IMR-90 (cell line): ENCODE measurements around the gene DMD.

Experiments
- BHLHE40 ChIP-seq: fragments of 150-350 bp; IDR thresholded peaks from 2 replicates; pipeline ENCODE4 v1.6.1; 2016; ENCODE audit warnings: mild to moderate bottlenecking, low read depth, low read length
- CEBPB ChIP-seq: IDR thresholded peaks from 2 replicates; pipeline ENCODE4 v1.6.1; 2012; ENCODE audit warnings: low read depth, low read length, improper control_type of control experiment
- CHD1 ChIP-seq: IDR thresholded peaks from 2 replicates; pipeline ENCODE4 v1.6.1; 2012; ENCODE audit warnings: low read depth, low read length, improper control_type of control experiment
- FOS ChIP-seq: fragments of 150-350 bp; IDR thresholded peaks from 2 replicates; pipeline ENCODE4 v1.6.1; 2016; ENCODE audit warnings: low read depth, low read length
- MAFK ChIP-seq: IDR thresholded peaks from 2 replicates; pipeline ENCODE4 v1.6.1; 2012; ENCODE audit warnings: low read depth, low read length, improper control_type of control experiment
- MAZ ChIP-seq: IDR thresholded peaks from 2 replicates; pipeline ENCODE4 v1.6.1; 2012; ENCODE audit warnings: low read depth, mild to moderate bottlenecking, low read length, improper control_type of control experiment, moderate library complexity, borderline replicate concordance
- NFE2L2 ChIP-seq: fragments of 150-350 bp; IDR thresholded peaks from 2 replicates; pipeline ENCODE4 v1.6.1; 2016; ENCODE audit warnings: low read depth, mild to moderate bottlenecking, low read length
- POLR2A ChIP-seq: IDR thresholded peaks from 2 replicates; pipeline ENCODE4 v1.6.1; 2012; ENCODE audit warnings: mild to moderate bottlenecking, low read depth, low read length
- RAD21 ChIP-seq: IDR thresholded peaks from 2 replicates; pipeline ENCODE4 v1.6.1; 2012; ENCODE audit warnings: low read length, improper control_type of control experiment
- RCOR1 ChIP-seq: IDR thresholded peaks from 2 replicates; pipeline ENCODE4 v1.6.1; 2012; ENCODE audit warnings: mild to moderate bottlenecking, low read length, improper control_type of control experiment; ENCODE audit not compliant: insufficient replicate concordance
- RFX5 ChIP-seq: IDR thresholded peaks from 2 replicates; pipeline ENCODE4 v1.8.0; 2012; ENCODE audit warnings: low read depth, mild to moderate bottlenecking, low read length, moderate library complexity
- SMC3 ChIP-seq: fragments of 150-350 bp; IDR thresholded peaks from 2 replicates; pipeline ENCODE4 v1.6.1; 2016; ENCODE audit warnings: low read depth, mild to moderate bottlenecking, antibody characterized with exemption, low read length, moderate library complexity
- TF ChIP-seq, protein P1 (sequence below): conservative IDR thresholded peaks from 2 replicates; pipeline ENCODE4 v1.5.1; 2012; ENCODE audit warnings: mild to moderate bottlenecking, low read depth, low read length, improper control_type of control experiment
- TF ChIP-seq, protein P2 (sequence below): fragments of 150-350 bp; IDR thresholded peaks from 2 replicates; pipeline ENCODE4 v1.6.1; 2017; ENCODE audit warnings: mild to moderate bottlenecking, antibody characterized with exemption, low read length, low read depth

DNA sequence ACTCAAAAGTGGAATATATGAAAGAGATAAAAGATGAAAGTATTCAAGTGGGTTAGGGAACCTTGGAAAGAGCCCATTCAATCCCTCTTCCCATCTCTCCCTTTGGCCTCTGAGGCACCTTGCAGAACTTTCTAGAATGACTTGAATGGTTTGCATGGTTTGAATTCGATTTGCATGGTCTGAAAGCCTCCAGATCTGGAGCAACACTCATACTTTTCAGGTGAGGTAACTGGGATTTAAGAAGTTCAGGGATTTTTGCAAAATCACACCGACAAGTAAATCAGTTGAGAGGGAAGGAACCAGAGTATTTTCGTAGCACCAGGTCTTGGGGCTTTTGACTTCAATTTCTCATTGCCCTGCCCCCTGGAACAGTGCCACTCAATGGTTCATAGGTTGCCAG lies 1663.5 kb downstream of the DMD start:
- TF ChIP-seq RFX5 (no peak), CEBPB (no peak), POLR2A (no peak), CHD1 (no peak), SMC3 (no peak), RAD21 (no peak), BHLHE40 (no peak), FOS (no peak), RCOR1 (no peak), MAFK (no peak), MAZ (no peak), NFE2L2 (no peak)
- TF ChIP-seq, protein P1, sequence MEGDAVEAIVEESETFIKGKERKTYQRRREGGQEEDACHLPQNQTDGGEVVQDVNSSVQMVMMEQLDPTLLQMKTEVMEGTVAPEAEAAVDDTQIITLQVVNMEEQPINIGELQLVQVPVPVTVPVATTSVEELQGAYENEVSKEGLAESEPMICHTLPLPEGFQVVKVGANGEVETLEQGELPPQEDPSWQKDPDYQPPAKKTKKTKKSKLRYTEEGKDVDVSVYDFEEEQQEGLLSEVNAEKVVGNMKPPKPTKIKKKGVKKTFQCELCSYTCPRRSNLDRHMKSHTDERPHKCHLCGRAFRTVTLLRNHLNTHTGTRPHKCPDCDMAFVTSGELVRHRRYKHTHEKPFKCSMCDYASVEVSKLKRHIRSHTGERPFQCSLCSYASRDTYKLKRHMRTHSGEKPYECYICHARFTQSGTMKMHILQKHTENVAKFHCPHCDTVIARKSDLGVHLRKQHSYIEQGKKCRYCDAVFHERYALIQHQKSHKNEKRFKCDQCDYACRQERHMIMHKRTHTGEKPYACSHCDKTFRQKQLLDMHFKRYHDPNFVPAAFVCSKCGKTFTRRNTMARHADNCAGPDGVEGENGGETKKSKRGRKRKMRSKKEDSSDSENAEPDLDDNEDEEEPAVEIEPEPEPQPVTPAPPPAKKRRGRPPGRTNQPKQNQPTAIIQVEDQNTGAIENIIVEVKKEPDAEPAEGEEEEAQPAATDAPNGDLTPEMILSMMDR, result no peak
- TF ChIP-seq, protein P2, sequence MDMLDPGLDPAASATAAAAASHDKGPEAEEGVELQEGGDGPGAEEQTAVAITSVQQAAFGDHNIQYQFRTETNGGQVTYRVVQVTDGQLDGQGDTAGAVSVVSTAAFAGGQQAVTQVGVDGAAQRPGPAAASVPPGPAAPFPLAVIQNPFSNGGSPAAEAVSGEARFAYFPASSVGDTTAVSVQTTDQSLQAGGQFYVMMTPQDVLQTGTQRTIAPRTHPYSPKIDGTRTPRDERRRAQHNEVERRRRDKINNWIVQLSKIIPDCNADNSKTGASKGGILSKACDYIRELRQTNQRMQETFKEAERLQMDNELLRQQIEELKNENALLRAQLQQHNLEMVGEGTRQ, result no peak
